GM23338 (cell line): ENCODE data around the gene DTNB. TPM values are rescaled to one million over a fixed set of nuclear protein-coding genes. Genes with fewer than 3 reads are reported as not detected.

Source experiments
- ATAC-seq: fragments of 200-7000 bp; cut with Tn5 transposase; 3 replicates; pipeline ENCODE4 v1.9.1; 2020
- DNase-seq: peaks from one replicate; pipeline ENCODE4 v3.0.0-alpha.2; 2015; ENCODE audit warnings: low spot score
- H2AFZ ChIP-seq: fragments of 200-600 bp; sonication (generic); 2 replicates; pipeline ENCODE4 v1.8.0; 2016; ENCODE audit warnings: antibody characterized with exemption, mild to moderate bottlenecking, moderate library complexity
- H3F3A ChIP-seq: fragments of 200-600 bp; sonication (generic); replicated peaks from 2 replicates; pipeline ENCODE4 v1.8.0; 2017; ENCODE audit warnings: antibody characterized with exemption, mixed run types, low read depth
- H3K27ac ChIP-seq: fragments of 200-600 bp; sonication (generic); 2 replicates; pipeline ENCODE4 v1.6.1; 2016; ENCODE audit warnings: low read depth
- H3K27me3 ChIP-seq: fragments of 200-600 bp; sonication (generic); 2 replicates; pipeline ENCODE4 v1.8.0; 2016; ENCODE audit warnings: mild to moderate bottlenecking, mixed run types, moderate library complexity; ENCODE audit not compliant: insufficient read depth
- H3K36me3 ChIP-seq: fragments of 200-600 bp; sonication (generic); 2 replicates; pipeline ENCODE4 v1.8.0; 2016; ENCODE audit warnings: mild to moderate bottlenecking; ENCODE audit not compliant: insufficient read depth
- H3K4me1 ChIP-seq: fragments of 200-600 bp; sonication (generic); 2 replicates; pipeline ENCODE4 v1.8.0; 2016; ENCODE audit warnings: mild to moderate bottlenecking, moderate library complexity; ENCODE audit not compliant: insufficient read depth
- H3K4me2 ChIP-seq: fragments of 200-600 bp; sonication (generic); 2 replicates; pipeline ENCODE4 v1.7.1; 2017; ENCODE audit warnings: mixed run types
- H3K4me3 ChIP-seq: fragments of 200-600 bp; sonication (generic); 2 replicates; pipeline ENCODE4 v1.6.1; 2016; ENCODE audit warnings: mixed run types
- H3K79me2 ChIP-seq: fragments of 200-600 bp; sonication (generic); replicated peaks from 2 replicates; pipeline ENCODE4 v1.8.0; 2017; ENCODE audit warnings: mild to moderate bottlenecking; ENCODE audit not compliant: insufficient read depth
- H3K9me2 ChIP-seq: fragments of 200-600 bp; sonication (generic); 2 replicates; pipeline ENCODE4 v1.8.0; 2017; ENCODE audit not compliant: insufficient read depth
- H4K20me1 ChIP-seq: fragments of 200-600 bp; sonication (generic); replicated peaks from 2 replicates; pipeline ENCODE4 v1.8.0; 2017; ENCODE audit warnings: mild to moderate bottlenecking; ENCODE audit not compliant: insufficient read depth
- H3K27ac Mint-ChIP-seq: 2 replicates; pipeline ENCODE4 v1.8.0; 2020; ENCODE audit warnings: inconsistent platforms, mild to moderate bottlenecking, moderate library complexity, mixed read lengths
- H3K27me3 Mint-ChIP-seq: 3 replicates; pipeline ENCODE4 v1.8.0; 2022; ENCODE audit warnings: low read depth, mild to moderate bottlenecking, moderate library complexity, mixed read lengths, inconsistent platforms; ENCODE audit not compliant: insufficient read depth, poor library complexity
- H3K36me3 Mint-ChIP-seq: 3 replicates; pipeline ENCODE4 v1.8.0; 2021; ENCODE audit warnings: low read depth, mild to moderate bottlenecking, inconsistent platforms, moderate library complexity, mixed read lengths
- H3K4me1 Mint-ChIP-seq: 3 replicates; pipeline ENCODE4 v1.8.0; 2020; ENCODE audit warnings: mild to moderate bottlenecking, inconsistent platforms, mixed read lengths
- H3K4me3 Mint-ChIP-seq: 3 replicates; pipeline ENCODE4 v1.8.0; 2021; ENCODE audit warnings: moderate library complexity, mild to moderate bottlenecking, inconsistent platforms, mixed read lengths
- H3K9me3 Mint-ChIP-seq: 3 replicates; pipeline ENCODE4 v1.8.0; 2020; ENCODE audit warnings: moderate library complexity, mild to moderate bottlenecking, inconsistent platforms, mixed read lengths
- CREB1 ChIP-seq: fragments of 250-450 bp; sonication (Bioruptor Pico); IDR thresholded peaks from 2 replicates; pipeline ENCODE4 v1.5.0; 2020; ENCODE audit warnings: low read depth, mild to moderate bottlenecking, moderate library complexity
- EZH2phosphoT487 ChIP-seq: fragments of 200-600 bp; sonication (generic); IDR thresholded peaks from one replicate; pipeline ENCODE4 v1.8.1; 2018; ENCODE audit warnings: antibody characterized with exemption; ENCODE audit not compliant: unreplicated experiment
- JUNB ChIP-seq: IDR thresholded peaks from one replicate; pipeline ENCODE4 v1.6.1; 2016; ENCODE audit warnings: antibody characterized with exemption; ENCODE audit not compliant: unreplicated experiment
- NANOG ChIP-seq: IDR thresholded peaks from 2 replicates; pipeline ENCODE4 v1.6.1; 2016; ENCODE audit warnings: antibody characterized with exemption, borderline replicate concordance
- POLR2AphosphoS5 ChIP-seq: IDR thresholded peaks from 2 replicates; pipeline ENCODE4 v1.6.1; 2016; ENCODE audit warnings: antibody characterized with exemption, low read depth
- REST ChIP-seq: IDR thresholded peaks from one replicate; pipeline ENCODE4 v1.6.1; 2018; ENCODE audit warnings: antibody characterized with exemption; ENCODE audit not compliant: unreplicated experiment
- ZNF114 ChIP-seq: fragments of 250-450 bp; sonication (Bioruptor Pico); IDR thresholded peaks from 2 replicates; pipeline ENCODE4 v1.5.0; 2020; ENCODE audit warnings: mild to moderate bottlenecking, moderate library complexity
- ZNF331 ChIP-seq: fragments of 250-450 bp; sonication (Bioruptor Pico); IDR thresholded peaks from 2 replicates; pipeline ENCODE4 v1.5.0; 2020; ENCODE audit warnings: low read depth, mild to moderate bottlenecking, moderate library complexity
- polyA plus RNA-seq: library from polyadenylated mRNA; unstranded; fragments of >200 nt; fragmentation: Nextera tagmentation; extraction: Ambion mirVana; gene quantifications from 2 replicates; pipeline ENCODE4 v1.2.1, GENCODE V29; 2016
- total RNA-seq: library from RNA; depleted of rRNA; stranded (reverse); fragments of >200 nt; shearing (Covaris generic); gene quantifications from 2 replicates; pipeline ENCODE4 v1.2.3, GENCODE V29; 2014
- TF ChIP-seq, protein P1 (sequence below): IDR thresholded peaks from 2 replicates; pipeline ENCODE4 v1.6.1; 2016; ENCODE audit warnings: antibody characterized with exemption
- TF ChIP-seq, protein P2 (sequence below), 2 experiments: fragments of 200-600 bp in 1 of 2; sonication (generic) in 1 of 2; conservative IDR thresholded peaks; 2 replicates each; pipeline versions ENCODE4 v1.5.1 to v1.6.1; 2016 to 2017; ENCODE audit warnings: antibody characterized with exemption in 2 of 2, low read depth in 2 of 2, mild to moderate bottlenecking in 2 of 2, moderate library complexity in 1 of 2

The DTNB gene
- total and polyA plus RNA-seq, 2 experiments from 2014 or later, result 22.1 to 29.4 TPM

DNA sequence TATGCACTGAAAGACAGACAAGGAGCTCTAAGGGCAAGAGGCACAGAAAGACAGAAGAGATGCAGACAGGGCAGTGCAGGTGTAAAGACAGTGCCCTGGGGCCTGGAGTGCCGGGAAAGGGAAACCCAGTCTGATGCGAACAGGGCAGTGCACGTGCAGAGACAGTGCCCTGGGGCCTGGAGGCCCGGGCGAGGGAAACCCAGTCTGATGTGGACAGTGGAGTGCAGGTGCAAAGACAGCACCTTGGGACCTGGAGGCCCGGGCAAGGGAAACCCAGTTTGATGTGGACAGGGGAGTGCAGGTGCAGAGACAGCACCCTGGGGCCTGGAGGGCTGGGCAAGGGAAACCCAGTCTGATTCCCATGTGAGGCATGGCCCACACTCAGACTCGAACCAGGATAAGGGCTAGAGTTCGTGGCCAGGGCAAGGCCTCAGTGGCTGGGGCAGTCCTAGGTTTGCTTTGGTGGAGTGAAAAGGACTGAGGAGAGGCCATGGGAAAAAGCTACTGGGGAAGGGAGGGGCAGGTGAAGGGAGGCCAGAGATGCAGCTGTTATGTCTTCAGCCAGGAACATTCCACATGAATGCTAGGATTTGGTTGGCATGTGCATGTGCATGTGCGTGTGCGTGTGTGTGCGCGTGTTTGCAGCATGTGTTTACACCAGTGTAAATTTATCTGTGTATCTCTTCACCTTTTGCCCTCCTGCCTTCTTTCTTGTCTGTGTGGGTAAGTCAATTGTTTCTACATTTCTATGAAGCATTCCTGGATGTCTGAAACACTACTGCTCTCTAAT, 292.6 kb downstream of the DTNB start:
- H3K9me3 Mint-ChIP-seq, result peaks cover 6% of the 10 kb centered on the region; the same call in 2 of the 3 replicates
- H3K4me1 Mint-ChIP-seq, result peaks cover 20% of the 10 kb centered on the region
- H3K36me3 ChIP-seq, result no peaks in the 10 kb centered on the region

More for the DNA sequence above, 292.6 kb downstream of the DTNB start:
- Mint-ChIP-seq H3K4me3 (no peak overlapping the region), H3K27ac (no peak overlapping the region), H3K36me3 (peaks cover 3% of the 10 kb centered on the region), H3K27me3 (peaks cover 7% of the 10 kb centered on the region)
- Histone ChIP-seq H3F3A (peaks cover 5% of the 10 kb centered on the region; the same call in 1 of the 2 replicates), H3K27me3 (no peaks in the 10 kb centered on the region), H3K27ac (no peak overlapping the region), H3K79me2 (no peaks in the 10 kb centered on the region), H3K4me1 (peaks cover 11% of the 10 kb centered on the region), H4K20me1 (0 out of 2 replicates have a peak, but pooled peaks cover 4% of the 10 kb centered on the region), H3K9me2 (no peaks in the 10 kb centered on the region), H2AFZ (no peak overlapping the region), H3K4me2 (no peak overlapping the region), H3K4me3 (no peak overlapping the region)
- DNase-seq (no peak), ATAC-seq (no peak)
- TF ChIP-seq, protein P1, sequence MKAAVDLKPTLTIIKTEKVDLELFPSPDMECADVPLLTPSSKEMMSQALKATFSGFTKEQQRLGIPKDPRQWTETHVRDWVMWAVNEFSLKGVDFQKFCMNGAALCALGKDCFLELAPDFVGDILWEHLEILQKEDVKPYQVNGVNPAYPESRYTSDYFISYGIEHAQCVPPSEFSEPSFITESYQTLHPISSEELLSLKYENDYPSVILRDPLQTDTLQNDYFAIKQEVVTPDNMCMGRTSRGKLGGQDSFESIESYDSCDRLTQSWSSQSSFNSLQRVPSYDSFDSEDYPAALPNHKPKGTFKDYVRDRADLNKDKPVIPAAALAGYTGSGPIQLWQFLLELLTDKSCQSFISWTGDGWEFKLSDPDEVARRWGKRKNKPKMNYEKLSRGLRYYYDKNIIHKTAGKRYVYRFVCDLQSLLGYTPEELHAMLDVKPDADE, result no peak
- TF ChIP-seq EZH2phosphoT487 (no peak), ZNF331 (CRISPR knock-in tag) (no peak), NANOG (no peak), CREB1 (CRISPR knock-in tag) (no peak), ZNF114 (no peak), POLR2AphosphoS5 (no peak), REST (no peak), JUNB (no peak)
- TF ChIP-seq, protein P2, sequence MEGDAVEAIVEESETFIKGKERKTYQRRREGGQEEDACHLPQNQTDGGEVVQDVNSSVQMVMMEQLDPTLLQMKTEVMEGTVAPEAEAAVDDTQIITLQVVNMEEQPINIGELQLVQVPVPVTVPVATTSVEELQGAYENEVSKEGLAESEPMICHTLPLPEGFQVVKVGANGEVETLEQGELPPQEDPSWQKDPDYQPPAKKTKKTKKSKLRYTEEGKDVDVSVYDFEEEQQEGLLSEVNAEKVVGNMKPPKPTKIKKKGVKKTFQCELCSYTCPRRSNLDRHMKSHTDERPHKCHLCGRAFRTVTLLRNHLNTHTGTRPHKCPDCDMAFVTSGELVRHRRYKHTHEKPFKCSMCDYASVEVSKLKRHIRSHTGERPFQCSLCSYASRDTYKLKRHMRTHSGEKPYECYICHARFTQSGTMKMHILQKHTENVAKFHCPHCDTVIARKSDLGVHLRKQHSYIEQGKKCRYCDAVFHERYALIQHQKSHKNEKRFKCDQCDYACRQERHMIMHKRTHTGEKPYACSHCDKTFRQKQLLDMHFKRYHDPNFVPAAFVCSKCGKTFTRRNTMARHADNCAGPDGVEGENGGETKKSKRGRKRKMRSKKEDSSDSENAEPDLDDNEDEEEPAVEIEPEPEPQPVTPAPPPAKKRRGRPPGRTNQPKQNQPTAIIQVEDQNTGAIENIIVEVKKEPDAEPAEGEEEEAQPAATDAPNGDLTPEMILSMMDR (conservative IDR thresholded peaks at IDR 0.05; ENCODE audit: low read depth in 2 of 2), result no peak
